HG03378 (cell line): ENCODE measurements around the gene NUP54.
A peak's percentile ranks its signal among the peaks of the same experiment; 100 is the strongest.

Source experiments
- ATAC-seq: cut with Tn5 transposase; IDR thresholded peaks from one replicate; pipeline ENCODE4 v1.9.1; 2021; ENCODE audit warnings: mild to moderate bottlenecking, moderate library complexity; ENCODE audit not compliant: unreplicated experiment

Gene NUP54

DNA sequence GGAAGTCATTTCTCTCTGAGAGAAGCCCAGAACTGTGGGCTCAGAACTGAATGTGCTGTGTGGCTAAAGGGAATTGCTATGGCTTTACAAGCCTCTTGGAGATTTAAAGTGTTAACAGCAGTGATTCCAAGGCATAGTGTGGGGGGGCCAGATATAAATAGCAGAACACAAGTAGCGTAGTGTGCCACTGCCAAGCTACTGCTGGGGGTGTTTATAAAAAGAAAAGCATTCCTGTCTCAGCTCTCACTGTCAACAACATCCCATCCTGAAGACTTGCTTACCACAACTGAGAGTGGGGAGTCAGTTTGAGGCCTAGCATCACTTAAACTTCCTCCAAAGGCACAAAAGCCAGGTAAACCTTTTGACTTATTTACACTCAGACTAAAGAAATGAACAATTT is 73.7 kb downstream of the NUP54 start, which contains the start of gene ART3:
Gene ART3, plus strand, starts transcription at position 242 of the 400 bp plus-strand sequence. CDS start 1,181 bp downstream, outside the sequence.
- no peak for ATAC-seq

DNA sequence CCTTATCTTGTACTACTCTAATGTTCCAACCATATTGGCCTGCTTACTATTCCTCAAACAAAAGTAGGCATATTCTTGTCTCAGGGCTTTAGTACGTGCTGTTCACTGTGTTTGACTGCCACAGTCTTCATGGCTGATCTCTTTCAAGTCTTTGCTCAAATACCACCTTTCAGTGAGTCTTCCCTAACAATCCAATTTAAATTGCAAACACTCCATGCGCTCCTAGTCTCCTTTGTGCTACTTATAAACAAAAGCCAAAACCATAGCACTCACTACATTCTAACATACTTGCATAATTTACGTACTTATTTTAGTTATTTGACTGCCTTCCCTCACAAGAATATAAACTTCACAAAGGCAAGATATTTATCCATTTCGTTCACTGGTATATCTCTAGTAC is 75.4 kb downstream of the NUP54 start:
- ATAC-seq = no peak

DNA sequence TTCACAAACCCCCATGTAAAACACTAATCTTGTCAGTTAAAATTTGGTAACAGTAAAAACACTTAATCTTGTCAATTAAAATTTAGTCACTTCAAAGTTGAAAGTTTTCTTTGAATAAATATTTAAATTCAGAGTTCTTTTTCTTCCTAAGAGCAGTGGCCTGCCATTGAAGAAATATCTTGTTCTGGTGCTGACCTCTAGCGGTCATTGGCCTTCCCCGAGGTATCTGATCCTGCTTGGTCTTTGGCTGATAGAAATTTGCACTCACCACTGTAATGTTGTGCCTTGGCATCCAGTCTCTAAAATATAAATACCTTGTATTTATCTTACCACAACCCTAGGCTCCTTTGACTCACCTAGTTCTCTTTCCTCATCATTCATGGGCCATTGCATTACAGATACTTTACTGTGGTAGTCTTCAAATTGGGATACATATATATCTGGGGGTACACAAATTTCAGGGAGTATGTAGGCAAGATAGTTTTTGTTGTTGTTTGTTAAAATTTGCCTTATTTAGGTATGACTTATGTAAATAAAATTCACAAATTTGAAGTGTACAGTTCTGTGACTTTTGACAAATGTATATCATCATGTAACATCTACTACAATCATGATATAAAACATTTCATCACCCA is 80.4 kb downstream of the NUP54 start:
- ATAC-seq = peak; percentile 87

DNA sequence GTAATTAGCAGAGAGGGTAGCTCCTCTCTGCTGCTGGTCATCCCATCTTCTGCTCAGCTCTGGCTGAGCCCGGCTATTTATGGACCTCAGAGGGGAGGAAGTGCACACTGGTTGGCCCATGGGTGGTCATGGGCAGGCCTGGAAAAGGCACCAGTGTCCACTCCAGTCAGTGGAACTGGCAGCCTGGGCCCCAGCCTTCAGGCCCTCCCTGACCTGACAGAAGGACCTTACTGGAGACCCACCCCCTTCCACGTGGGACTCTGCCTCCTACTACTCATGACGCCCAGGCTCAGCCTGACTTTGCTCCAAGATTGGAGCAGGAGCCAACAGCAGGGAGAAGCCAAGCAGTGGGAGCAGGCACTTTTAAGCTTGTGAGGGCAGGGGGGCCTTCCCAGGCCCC is 81.7 kb downstream of the NUP54 start:
- ATAC-seq = no peak
